PC-9 (cell line): ENCODE results near the gene CCDC3. TPM values are rescaled to one million over a fixed set of nuclear protein-coding genes. Genes with fewer than 3 reads are reported as not detected.

Experiments
- BruUV-seq: library from RNA; stranded (reverse); fragments of 400-500 nt; replicated peaks from 2 replicates; lab custom pipeline; 2021; lab: Mats Ljungman, UMichigan
- CTCF ChIA-PET: fragments of 300-600 bp; sonication (Branson Sonifier 250); formaldehyde crosslinking; loops from one replicate; lab custom pipeline; 2022; ENCODE audit warnings: antibody characterized with exemption; lab: Charles Lee
- POLR2A ChIA-PET: fragments of 300-600 bp; sonication (Branson Sonifier 250); formaldehyde crosslinking; loops from one replicate; lab custom pipeline; 2022; ENCODE audit warnings: antibody characterized with exemption; ENCODE audit not compliant: unreplicated experiment; lab: Charles Lee
- DNase-seq, 2 experiments: peaks; one replicate each; pipeline versions ENCODE4 v3.0.0 to v3.0.0-alpha.2; 2015 to 2022; ENCODE audit warnings: mixed read lengths in 1 of 2
- H2AFZ ChIP-seq: fragments of 200-600 bp; sonication (generic); 2 replicates; pipeline ENCODE4 v1.8.1; 2017; ENCODE audit warnings: antibody characterized with exemption
- H3F3A ChIP-seq: fragments of 200-600 bp; sonication (generic); 2 replicates; pipeline ENCODE4 v1.8.1; 2017; ENCODE audit warnings: antibody characterized with exemption, mild to moderate bottlenecking, low read depth; ENCODE audit not compliant: insufficient read depth
- H3K27ac ChIP-seq: fragments of 200-600 bp; sonication (generic); 2 replicates; pipeline ENCODE4 v1.6.1; 2016; ENCODE audit warnings: mixed run types
- H3K27me3 ChIP-seq: fragments of 200-600 bp; sonication (generic); 2 replicates; pipeline ENCODE4 v1.6.1; 2016; ENCODE audit warnings: low read depth, mixed run types; ENCODE audit not compliant: insufficient read depth
- H3K36me3 ChIP-seq: fragments of 200-600 bp; sonication (generic); 2 replicates; pipeline ENCODE4 v1.6.1; 2016; ENCODE audit warnings: low read depth, mixed run types
- H3K4me1 ChIP-seq: fragments of 200-600 bp; sonication (generic); replicated peaks from 2 replicates; pipeline ENCODE4 v1.6.1; 2016; ENCODE audit warnings: mixed run types; ENCODE audit not compliant: insufficient read depth
- H3K4me2 ChIP-seq: fragments of 200-600 bp; sonication (generic); 2 replicates; pipeline ENCODE4 v1.6.1; 2017; ENCODE audit warnings: mixed run types
- H3K4me3 ChIP-seq: fragments of 200-600 bp; sonication (generic); 2 replicates; pipeline ENCODE4 v1.6.1; 2016; ENCODE audit warnings: mixed run types
- H3K79me2 ChIP-seq: fragments of 200-600 bp; sonication (generic); 2 replicates; pipeline ENCODE4 v1.6.1; 2017; ENCODE audit warnings: low read depth, mixed run types
- H3K9me2 ChIP-seq: fragments of 200-600 bp; sonication (generic); 2 replicates; pipeline ENCODE4 v1.8.1; 2017; ENCODE audit warnings: mild to moderate bottlenecking; ENCODE audit not compliant: insufficient read depth
- H3K9me3 ChIP-seq: fragments of 200-600 bp; sonication (generic); 2 replicates; pipeline ENCODE4 v1.8.1; 2016; ENCODE audit warnings: low read depth; ENCODE audit not compliant: insufficient read depth
- H4K20me1 ChIP-seq: fragments of 200-600 bp; sonication (generic); 2 replicates; pipeline ENCODE4 v1.8.1; 2017; ENCODE audit not compliant: insufficient read depth
- CTCF ChIP-seq: fragments of 200-600 bp; sonication (generic); conservative IDR thresholded peaks from 2 replicates; pipeline ENCODE4 v1.6.1; 2017; ENCODE audit warnings: mixed run types, antibody characterized with exemption, mild to moderate bottlenecking, moderate library complexity
- EZH2 ChIP-seq: fragments of 200-600 bp; sonication (generic); IDR thresholded peaks from 2 replicates; pipeline ENCODE4 v1.8.0; 2017; ENCODE audit warnings: antibody characterized with exemption, low read depth
- intact Hi-C: fragments of 100-400 bp; cut with micrococcal nuclease; formaldehyde crosslinking; loops from one replicate; pipeline ENCODE4 v1.10.0; 2022; ENCODE audit not compliant: unreplicated experiment
- total RNA-seq: library from RNA; stranded (reverse); gene quantifications from 2 replicates; pipeline ENCODE4 v1.2.3, GENCODE V29; 2021

Gene CCDC3
- total RNA-seq, 1 experiment from 2014 or later = not detected

GRCh38 chr10:12874501-12874900 lies 127.0 kb downstream of the CCDC3 start:
- Histone ChIP-seq H3K4me2 (no peak overlapping the region), H3K79me2 (no peaks in the 10 kb centered on the region), H3K9me2 (no peaks in the 10 kb centered on the region), H4K20me1 (no peaks in the 10 kb centered on the region), H3K9me3 (no peaks in the 10 kb centered on the region), H3K27ac (no peak overlapping the region), H3K27me3 (peaks cover 49% of the 10 kb centered on the region), H3K36me3 (no peaks in the 10 kb centered on the region), H3K4me1 (no peaks in the 10 kb centered on the region), H3F3A (no peaks in the 10 kb centered on the region), H2AFZ (no peak overlapping the region), H3K4me3 (no peak overlapping the region)
- intact Hi-C loops = no loop called here
- DNase-seq = no peak
- POLR2A ChIA-PET = no interaction called here
- no TSS peak for BruUV-seq
- CTCF ChIA-PET = no interaction called here
- TF ChIP-seq EZH2 (no peak), CTCF (no peak)

- Histone ChIP-seq H3K36me3 (no peaks in the 10 kb centered on the region), H3K27ac (no peak overlapping the region), H3F3A (no peaks in the 10 kb centered on the region), H3K4me1 (no peaks in the 10 kb centered on the region), H3K9me2 (no peaks in the 10 kb centered on the region), H3K27me3 (peaks cover 43% of the 10 kb centered on the region), H2AFZ (no peak overlapping the region), H3K79me2 (no peaks in the 10 kb centered on the region), H3K4me2 (no peak overlapping the region), H3K4me3 (no peak overlapping the region), H3K9me3 (no peaks in the 10 kb centered on the region), H4K20me1 (no peaks in the 10 kb centered on the region)
- POLR2A ChIA-PET = no interaction called here
- CTCF ChIA-PET = no interaction called here
- DNase-seq = no peak
- no TSS peak for BruUV-seq
- TF ChIP-seq CTCF = no peak
- intact Hi-C loops = no loop called here
These were observed 128.3 kb downstream of the CCDC3 start for GRCh38 chr10:12873172-12873571.

GRCh38 chr10:12872577-12872976 lies 128.9 kb downstream of the CCDC3 start:
- no peak for TF ChIP-seq CTCF
- no peak for TF ChIP-seq EZH2
- no peak overlapping the region for H3K27ac ChIP-seq
- no peaks in the 10 kb centered on the region for H3K79me2 ChIP-seq
- DNase-seq = no peak
- ChIA-PET CTCF (no interaction called here), POLR2A (no interaction called here)
- H2AFZ ChIP-seq = no peak overlapping the region
- H3K36me3 ChIP-seq = no peaks in the 10 kb centered on the region
- H3K4me3 ChIP-seq = no peak overlapping the region
- intact Hi-C loops = no loop called here
- BruUV-seq = no TSS peak
- no peak overlapping the region for H3K4me2 ChIP-seq
- H3F3A ChIP-seq = no peaks in the 10 kb centered on the region
- peaks cover 40% of the 10 kb centered on the region for H3K27me3 ChIP-seq
- no peaks in the 10 kb centered on the region for H3K4me1 ChIP-seq
- H3K9me2 ChIP-seq = no peaks in the 10 kb centered on the region
- no peaks in the 10 kb centered on the region for H4K20me1 ChIP-seq
- H3K9me3 ChIP-seq = no peaks in the 10 kb centered on the region
